HG03520 (cell line): ENCODE results near the gene ACP4.
"Not testable (repeated sequence)": the region's sequence is repeated elsewhere in the genome, so short reads cannot be mapped to it uniquely, and the experiment has no call there.

Source experiments
- ATAC-seq: cut with Tn5 transposase; IDR thresholded peaks from one replicate; pipeline ENCODE4 v1.9.1; 2021; ENCODE audit warnings: mild to moderate bottlenecking, moderate library complexity; ENCODE audit not compliant: unreplicated experiment

Gene ACP4

DNA sequence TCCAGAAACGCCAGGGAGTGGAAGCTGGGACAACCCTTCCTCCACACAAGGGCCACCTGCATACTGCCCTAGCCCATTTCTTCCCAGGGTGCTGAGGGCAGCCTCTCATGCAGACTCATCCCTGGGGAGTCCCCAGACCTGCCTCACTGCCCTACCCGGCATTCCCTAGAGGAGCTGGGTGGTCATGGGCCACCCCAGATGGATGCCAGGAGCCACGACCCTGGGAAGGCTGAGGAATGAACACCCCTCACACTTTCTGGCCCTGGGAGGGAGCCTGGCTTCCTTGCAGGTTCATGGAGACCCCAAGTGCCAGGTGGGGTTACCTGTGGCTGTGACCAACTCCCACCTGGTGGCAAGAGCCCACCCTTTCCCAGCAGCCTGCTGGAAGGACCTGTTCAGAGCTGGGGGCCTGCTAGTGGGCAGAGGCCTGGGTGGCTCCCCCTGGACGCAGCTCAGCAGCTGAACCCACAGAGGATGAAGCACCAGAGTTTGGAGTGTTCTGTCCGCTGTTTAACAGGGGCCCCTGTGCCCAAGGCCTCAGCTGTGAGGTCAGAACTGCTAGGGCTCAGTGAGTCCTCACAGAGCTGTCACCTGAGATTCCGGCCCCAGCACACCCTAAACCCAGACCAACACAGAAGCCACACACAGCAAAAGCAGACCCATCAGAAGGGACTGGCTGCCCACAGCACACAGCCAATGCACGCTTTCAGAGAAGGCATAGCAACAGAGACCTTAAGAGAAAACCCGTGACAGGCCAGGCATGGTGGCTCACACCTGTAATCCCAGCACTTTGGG is 6.6 kb downstream of the ACP4 start:
- ATAC-seq: no peak

DNA sequence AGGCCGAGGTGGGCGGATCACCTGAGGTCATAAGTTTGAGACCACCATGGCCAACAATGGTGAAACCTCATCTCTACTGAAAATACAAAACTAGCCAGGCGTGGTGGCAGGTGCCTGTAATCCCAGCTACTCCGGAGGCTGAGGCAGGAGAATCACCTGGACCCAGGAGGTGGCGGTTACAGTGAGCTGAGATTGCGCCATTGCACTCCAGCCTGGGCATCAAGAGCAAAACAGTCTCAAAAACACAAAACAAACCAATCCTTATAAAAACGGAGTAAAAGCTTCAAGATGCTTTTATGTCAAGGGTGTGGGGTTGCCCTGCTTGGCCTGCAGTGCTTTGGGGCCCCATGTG is 7.2 kb downstream of the ACP4 start:
- ATAC-seq: no peak

DNA sequence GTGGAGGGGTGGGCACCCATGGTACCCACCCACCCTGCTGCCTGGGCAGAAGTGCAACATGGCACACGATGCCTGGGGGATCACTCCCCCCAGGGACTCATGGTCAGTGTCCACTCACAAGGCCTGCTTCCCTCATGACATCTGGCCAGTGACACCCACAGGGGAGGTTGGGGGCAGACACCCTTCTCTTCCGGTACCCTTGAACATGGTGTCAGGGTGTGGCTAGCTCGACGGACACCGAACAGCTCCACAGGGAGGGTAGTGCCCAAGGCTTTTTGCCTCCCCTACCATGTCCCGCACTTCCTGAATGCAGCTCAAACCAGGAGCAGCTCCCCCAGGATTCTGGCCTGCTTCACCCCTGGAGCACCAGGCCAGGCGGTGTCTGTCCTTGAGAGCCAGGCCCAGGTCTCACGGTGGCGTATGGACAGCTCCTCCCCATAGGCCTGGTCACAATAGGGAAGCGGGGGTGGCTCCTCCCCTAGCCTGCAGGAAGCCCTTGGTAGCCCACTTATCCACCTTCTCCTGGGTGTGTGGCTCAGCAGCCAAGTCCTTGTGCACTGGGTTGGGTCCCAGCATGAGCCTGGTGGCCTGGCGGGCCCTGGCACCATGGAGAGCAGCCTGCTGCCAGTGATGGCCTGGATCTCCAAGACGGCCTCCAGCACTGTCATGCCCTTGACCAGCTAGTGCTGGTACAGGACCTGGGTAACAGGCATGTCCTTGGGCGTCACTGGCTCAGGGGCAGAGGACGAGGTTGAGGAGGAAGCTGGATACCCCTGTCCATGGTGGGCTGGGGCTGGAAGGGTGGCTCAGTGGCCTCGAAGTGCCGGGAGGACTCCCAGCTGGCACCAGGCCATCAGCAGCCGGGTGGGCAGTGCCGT is 7.8 kb downstream of the ACP4 start:
- ATAC-seq: no peak

GRCh38 chr19:50798659-50799546 is 8.7 kb downstream of the ACP4 start:
- ATAC-seq: no peak

- ATAC-seq: no peak
These were observed 9.3 kb downstream of the ACP4 start for GRCh38 chr19:50799547-50799851.

DNA sequence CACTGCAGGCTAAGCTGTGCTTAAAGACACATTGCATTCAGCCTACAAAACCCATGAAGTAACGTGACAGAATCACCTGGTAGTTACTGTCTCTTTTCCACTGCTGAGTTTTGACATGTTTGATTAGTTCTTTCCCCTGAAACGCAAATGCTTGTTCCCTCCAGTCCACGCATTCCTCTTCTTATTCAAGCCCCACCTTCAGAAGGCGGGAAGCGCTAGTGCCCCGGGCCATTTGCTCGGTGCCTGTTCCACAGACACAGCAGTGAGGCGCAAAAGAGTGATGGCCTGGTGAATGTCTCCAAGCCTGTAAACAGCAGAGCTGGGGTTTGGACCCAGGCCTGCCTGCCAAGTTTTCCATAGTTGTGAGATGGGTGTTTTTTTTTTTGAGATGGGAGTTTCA is 10.9 kb downstream of the ACP4 start:
- no peak for ATAC-seq

GRCh38 chr19:50803633-50804419 is 13.6 kb downstream of the ACP4 start:
- peak; percentile 11 for ATAC-seq

GRCh38 chr19:50804420-50805272 is 14.4 kb downstream of the ACP4 start:
- peak; percentile 88 for ATAC-seq

- ATAC-seq: no peak
These were observed 18.6 kb downstream of the ACP4 start for GRCh38 chr19:50808856-50809255.

DNA sequence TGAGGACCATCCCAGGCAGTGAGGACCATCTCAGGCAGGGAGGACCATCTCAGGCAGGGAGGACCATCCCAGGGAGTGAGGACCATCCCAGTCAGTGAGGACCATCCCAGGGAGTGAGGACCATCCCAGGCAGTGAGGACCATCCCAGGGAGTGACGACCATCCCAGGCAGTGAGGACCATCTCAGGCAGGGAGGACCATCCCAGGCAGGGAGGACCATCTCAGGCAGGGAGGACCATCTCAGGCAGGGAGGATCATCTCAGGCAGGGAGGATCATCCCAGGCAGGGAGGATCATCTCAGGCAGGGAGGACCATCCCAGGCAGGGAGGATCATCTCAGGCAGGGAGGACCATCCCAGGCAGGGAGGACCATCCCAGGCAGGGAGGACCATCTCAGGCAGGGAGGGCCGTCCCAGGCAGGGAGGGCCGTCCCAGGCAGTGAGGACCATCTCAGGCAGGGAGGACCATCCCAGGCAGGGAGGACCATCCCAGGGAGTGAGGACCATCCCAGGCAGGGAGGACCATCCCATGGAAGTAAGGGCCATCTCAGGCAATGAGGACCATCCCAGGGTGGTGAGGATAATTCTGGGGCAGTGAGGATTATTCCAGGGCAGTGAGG is 21.5 kb downstream of the ACP4 start:
- not testable (repeated sequence) for ATAC-seq

DNA sequence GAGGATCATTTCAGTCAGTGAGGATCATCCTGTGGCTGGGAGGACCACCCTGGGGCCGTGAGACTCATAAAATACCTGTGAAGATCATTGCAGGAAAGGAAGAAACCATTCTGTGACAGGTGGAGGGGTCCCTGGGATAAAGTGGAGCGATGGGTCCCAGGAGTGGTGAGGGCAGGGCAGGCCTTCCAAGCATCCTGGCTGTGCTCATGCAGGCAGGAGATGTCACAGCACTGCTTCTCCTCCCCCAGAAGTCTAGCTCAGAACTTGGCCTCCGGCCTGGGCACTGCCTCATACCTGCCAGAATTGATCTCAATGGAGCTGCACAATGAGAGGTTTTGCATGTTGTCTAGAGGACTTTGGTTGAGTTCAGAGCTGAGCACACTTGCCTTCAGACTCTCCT is 22.3 kb downstream of the ACP4 start:
- no peak for ATAC-seq

DNA sequence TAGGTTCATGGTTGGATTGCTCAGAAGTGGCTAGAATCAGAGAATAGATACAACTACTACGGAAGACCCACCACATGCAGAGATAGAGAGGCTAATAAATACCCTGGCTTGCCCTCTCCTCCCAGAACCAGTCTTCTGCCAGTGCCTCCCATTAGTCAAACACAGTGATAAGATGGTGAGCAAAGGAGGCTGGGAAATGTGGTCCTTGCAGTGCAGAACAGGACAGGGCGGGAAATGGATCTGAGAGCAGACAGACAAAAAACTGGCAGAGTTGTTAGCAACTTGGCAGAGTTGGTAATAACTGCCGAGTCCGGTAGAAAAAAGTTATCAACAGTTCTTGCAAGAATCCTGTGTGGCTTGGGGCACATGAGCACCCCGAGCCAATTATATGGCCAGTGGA is 24.7 kb downstream of the ACP4 start:
- ATAC-seq: no peak

DNA sequence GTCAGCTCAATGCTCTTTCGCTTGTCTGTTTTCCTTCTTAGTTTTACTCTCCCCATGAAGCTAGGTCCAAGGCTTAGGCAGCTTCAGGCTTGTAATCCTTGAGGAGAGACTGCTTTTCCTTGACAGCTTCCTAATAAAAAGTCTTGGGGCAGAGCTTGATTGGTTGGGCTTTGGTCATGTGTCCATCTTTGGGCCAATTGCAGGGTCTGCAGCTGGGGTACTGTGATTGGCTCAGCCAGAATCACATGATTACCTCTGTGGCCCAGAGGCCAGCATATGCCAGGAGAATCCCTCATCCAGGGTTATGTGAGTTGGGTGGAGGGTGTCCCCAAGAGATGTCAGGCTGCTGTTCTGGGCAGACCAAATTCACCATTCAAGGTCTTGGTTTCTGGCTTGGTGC is 25.2 kb downstream of the ACP4 start:
- no peak for ATAC-seq

- peak; percentile 42 for ATAC-seq
These were observed 28.0 kb downstream of the ACP4 start for GRCh38 chr19:50817941-50818858.

- no peak for ATAC-seq
These were observed 28.8 kb downstream of the ACP4 start for GRCh38 chr19:50818859-50819472.

- ATAC-seq: no peak
These were observed 29.4 kb downstream of the ACP4 start for GRCh38 chr19:50819636-50820035.

DNA sequence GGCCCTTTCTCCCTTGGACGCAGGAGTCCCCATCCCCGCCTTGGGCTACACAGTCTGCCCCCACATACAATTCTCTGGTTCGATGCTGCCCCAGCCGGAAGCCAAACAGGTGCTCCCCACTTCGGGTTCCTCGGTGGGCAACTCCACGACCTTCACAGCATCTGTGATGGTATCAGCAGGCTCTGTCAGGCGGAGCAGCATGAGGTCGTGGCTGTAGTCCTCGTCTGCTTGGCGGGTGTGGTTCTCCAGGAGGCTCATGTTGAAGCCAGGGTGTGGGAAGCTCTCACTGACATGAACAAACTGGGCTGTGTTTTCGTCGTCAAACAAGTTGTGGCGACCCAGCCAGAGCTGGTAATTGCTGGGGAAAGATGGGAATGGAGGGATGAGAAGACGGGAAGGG is 29.9 kb downstream of the ACP4 start:
- ATAC-seq: no peak
